Mesothelial cell of epicardium (in vitro differentiated cells): ENCODE data around the gene CARD6. TPM values are rescaled to one million over a fixed set of nuclear protein-coding genes. Genes with fewer than 3 reads are reported as not detected.
"Not testable (repeated sequence)": the region's sequence is repeated elsewhere in the genome, so short reads cannot be mapped to it uniquely, and the experiment has no call there.

Source experiments
- DNase-seq, 2 experiments: peaks; one replicate each; pipeline ENCODE4 v3.0.0; 2021; ENCODE audit warnings: low spot score in 2 of 2; ENCODE audit not compliant: unreplicated experiment in 2 of 2
- H3K27ac Mint-ChIP-seq: 2 replicates; pipeline ENCODE4 v1.8.0; 2021; ENCODE audit warnings: mixed read lengths
- H3K27me3 Mint-ChIP-seq: 2 replicates; pipeline ENCODE4 v1.8.0; 2021; ENCODE audit warnings: low read depth, mixed read lengths
- H3K36me3 Mint-ChIP-seq: 2 replicates; pipeline ENCODE4 v1.8.0; 2021; ENCODE audit warnings: mixed read lengths
- H3K4me1 Mint-ChIP-seq: 2 replicates; pipeline ENCODE4 v1.8.0; 2021; ENCODE audit warnings: mixed read lengths
- H3K4me3 Mint-ChIP-seq: 2 replicates; pipeline ENCODE4 v1.8.0; 2021; ENCODE audit warnings: mild to moderate bottlenecking, moderate library complexity, mixed read lengths
- H3K9me3 Mint-ChIP-seq: 2 replicates; pipeline ENCODE4 v1.8.0; 2021; ENCODE audit warnings: mixed read lengths
- total RNA-seq: library from RNA; stranded (reverse); gene quantifications from 3 replicates; pipeline ENCODE4 v1.2.1, GENCODE V29; 2021
- TF ChIP-seq, protein P1 (sequence below): fragments of 200-600 bp; sonication (generic); IDR thresholded peaks from one replicate; pipeline ENCODE4 v1.5.0; 2021; ENCODE audit warnings: antibody characterized with exemption; ENCODE audit not compliant: unreplicated experiment

The CARD6 gene
- total RNA-seq, 1 donor from 2014 or later = 1.5 TPM

DNA sequence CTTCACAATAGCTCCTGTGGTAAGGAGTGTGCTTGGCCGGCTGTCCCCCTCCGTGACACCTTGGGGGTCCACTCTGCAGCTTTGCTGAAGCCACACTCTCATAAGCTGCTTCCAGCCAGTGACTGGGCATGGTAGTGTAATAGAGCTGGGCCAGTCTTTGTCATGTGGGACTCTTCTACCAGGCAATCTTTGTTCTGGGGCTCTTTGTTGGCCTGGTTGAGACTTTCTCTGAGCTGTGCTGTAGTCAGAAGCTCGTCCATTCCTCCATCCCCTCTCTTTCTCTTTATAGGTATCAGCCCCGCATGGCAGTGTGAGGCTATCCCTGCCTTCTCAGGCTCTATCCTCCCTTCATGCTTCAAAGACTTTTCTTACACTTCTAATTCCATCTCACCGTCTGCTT is 25.7 kb downstream of the CARD6 start:
- Mint-ChIP-seq H3K9me3 (peaks cover 14% of the 10 kb centered on the region), H3K4me1 (no peaks in the 10 kb centered on the region), H3K36me3 (peaks cover 6% of the 10 kb centered on the region), H3K27ac (no peak overlapping the region), H3K4me3 (no peak overlapping the region), H3K27me3 (no peaks in the 10 kb centered on the region)
- DNase-seq = no peak
- TF ChIP-seq, protein P1, sequence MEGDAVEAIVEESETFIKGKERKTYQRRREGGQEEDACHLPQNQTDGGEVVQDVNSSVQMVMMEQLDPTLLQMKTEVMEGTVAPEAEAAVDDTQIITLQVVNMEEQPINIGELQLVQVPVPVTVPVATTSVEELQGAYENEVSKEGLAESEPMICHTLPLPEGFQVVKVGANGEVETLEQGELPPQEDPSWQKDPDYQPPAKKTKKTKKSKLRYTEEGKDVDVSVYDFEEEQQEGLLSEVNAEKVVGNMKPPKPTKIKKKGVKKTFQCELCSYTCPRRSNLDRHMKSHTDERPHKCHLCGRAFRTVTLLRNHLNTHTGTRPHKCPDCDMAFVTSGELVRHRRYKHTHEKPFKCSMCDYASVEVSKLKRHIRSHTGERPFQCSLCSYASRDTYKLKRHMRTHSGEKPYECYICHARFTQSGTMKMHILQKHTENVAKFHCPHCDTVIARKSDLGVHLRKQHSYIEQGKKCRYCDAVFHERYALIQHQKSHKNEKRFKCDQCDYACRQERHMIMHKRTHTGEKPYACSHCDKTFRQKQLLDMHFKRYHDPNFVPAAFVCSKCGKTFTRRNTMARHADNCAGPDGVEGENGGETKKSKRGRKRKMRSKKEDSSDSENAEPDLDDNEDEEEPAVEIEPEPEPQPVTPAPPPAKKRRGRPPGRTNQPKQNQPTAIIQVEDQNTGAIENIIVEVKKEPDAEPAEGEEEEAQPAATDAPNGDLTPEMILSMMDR = no peak

DNA sequence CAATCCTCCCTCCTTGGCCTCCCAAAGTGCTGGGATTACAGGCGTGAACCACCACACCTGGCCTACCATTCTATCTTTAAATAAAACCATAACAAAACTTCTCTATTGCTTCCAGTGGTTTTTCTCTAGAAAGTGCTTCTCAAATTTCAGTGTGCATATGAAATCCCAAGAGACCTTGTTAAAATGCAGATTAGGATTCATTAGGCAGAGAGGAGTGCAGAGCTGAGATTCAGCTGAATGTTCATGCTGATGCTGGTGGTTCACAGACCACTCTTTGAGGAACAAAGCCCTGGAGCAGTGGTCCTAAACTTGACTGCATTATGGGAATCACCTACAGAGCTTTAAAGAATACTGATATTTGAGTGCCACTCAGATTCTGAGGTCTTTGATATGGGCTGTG is 28.2 kb downstream of the CARD6 start:
- no peak overlapping the region for H3K4me3 Mint-ChIP-seq
- TF ChIP-seq, protein P1 = no peak
- no peaks in the 10 kb centered on the region for H3K4me1 Mint-ChIP-seq
- H3K36me3 Mint-ChIP-seq = peaks cover 6% of the 10 kb centered on the region
- no peaks in the 10 kb centered on the region for H3K27me3 Mint-ChIP-seq
- no peak overlapping the region for H3K27ac Mint-ChIP-seq
- H3K9me3 Mint-ChIP-seq = peaks cover 11% of the 10 kb centered on the region
- no peak for DNase-seq

DNA sequence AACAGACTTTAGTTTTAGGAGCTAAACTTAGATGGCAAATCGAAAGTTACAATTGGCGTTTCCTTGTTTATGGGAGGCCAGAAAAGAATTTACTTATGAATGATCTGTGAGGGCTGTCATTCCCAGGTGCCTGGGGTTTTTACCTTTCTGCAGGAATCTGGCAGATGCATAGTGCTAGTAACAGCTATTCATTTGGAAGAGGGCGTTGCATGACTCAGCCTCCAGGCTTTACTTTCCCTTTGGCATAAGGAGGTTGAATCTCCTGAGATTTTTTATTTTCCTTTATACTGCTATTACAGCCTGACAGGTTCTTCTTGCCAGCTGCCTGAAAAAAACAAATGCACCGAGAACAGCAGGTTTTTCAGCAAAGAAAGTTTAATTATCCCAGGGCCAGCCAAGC is 30.0 kb downstream of the CARD6 start:
- Mint-ChIP-seq H3K4me3 (no peak overlapping the region), H3K4me1 (no peaks in the 10 kb centered on the region), H3K36me3 (no peaks in the 10 kb centered on the region), H3K9me3 (no peaks in the 10 kb centered on the region), H3K27ac (no peak overlapping the region), H3K27me3 (no peaks in the 10 kb centered on the region)
- DNase-seq = no peak
- TF ChIP-seq, protein P1 = no peak

DNA sequence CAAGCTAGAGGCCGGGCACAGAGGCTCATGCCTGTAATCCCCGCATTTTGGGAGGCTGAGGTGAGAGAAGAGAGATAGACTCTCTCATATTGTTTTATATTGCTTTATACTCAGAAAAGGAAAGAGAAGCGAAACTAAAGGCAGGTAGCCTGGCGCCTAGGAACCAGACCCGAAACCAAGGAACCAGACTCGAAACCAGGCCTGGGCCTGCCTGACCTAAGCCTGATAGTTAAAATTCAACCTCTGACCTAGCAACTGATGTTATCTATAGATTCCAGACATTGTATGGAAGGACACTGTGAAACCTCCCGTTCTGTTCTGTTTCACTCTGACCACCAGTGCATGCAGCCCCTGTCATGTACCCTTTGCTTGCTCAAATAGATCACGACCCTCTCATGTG is 31.1 kb downstream of the CARD6 start:
- not testable (repeated sequence) for H3K27ac Mint-ChIP-seq, H3K36me3 Mint-ChIP-seq, H3K27me3 Mint-ChIP-seq, DNase-seq, H3K9me3 Mint-ChIP-seq, H3K4me1 Mint-ChIP-seq, H3K4me3 Mint-ChIP-seq

DNA sequence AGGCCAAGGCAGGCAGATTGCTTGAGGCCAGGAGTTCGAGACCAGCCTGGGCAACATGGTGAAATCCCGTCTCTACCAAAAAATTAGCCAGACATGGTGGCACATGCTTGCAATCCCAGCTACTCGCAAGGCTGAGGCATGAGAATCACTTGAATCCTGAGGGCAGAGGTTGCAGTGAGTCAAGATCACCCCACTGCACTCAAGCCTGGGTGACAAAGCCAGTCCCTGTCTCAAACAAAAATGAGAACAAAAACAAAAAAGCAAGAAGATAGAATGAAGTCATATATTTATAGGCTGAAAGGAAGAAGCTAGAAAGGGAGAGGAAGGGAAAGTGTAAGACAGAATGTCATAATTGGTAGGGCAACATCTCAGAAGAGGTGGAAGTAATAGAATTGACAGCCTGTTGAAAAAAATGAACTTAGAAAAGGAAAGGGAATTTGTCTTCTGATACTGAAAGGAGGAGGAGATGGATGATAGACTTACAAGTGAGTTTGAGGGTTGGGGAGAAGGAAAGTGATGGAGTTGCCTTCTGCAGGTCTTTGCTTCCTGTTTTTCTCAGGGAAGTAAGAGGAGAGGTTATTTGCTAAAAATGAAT is 32.2 kb downstream of the CARD6 start:
- no peaks in the 10 kb centered on the region for H3K27me3 Mint-ChIP-seq
- no peak for DNase-seq
- no peaks in the 10 kb centered on the region for H3K4me1 Mint-ChIP-seq
- no peak overlapping the region for H3K27ac Mint-ChIP-seq
- no peaks in the 10 kb centered on the region for H3K36me3 Mint-ChIP-seq
- no peak overlapping the region for H3K4me3 Mint-ChIP-seq
- peaks cover 10% of the 10 kb centered on the region for H3K9me3 Mint-ChIP-seq
- TF ChIP-seq, protein P1 = no peak

DNA sequence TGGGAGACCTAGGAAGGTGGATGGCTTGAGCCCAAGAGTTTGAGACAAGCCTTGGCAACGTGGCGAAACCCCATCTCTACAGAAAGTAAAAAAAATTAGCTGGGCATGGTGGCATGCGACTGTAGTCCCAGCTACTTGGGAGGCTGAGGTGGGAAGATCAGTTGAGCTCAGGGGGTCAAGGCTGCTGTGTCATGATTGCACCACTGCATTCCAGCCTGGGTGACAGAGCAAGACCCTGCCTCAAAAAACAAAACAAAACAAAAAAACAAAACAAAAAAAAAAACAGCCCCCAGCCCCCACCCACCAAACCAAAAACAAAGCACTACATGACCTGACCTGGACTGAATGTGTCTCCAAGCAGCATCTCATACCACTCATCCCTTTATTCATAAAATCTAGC is 34.8 kb downstream of the CARD6 start:
- H3K4me3 Mint-ChIP-seq = no peak overlapping the region
- H3K27me3 Mint-ChIP-seq = no peaks in the 10 kb centered on the region
- H3K4me1 Mint-ChIP-seq = no peaks in the 10 kb centered on the region
- H3K9me3 Mint-ChIP-seq = peaks cover 10% of the 10 kb centered on the region
- no peaks in the 10 kb centered on the region for H3K36me3 Mint-ChIP-seq
- H3K27ac Mint-ChIP-seq = no peak overlapping the region
- no peak for DNase-seq
- TF ChIP-seq, protein P1 = no peak
